TTC549 (cell line): Measurements from ENCODE around the gene MAN2B1.
"Not testable (repeated sequence)": the region's sequence is repeated elsewhere in the genome, so short reads cannot be mapped to it uniquely, and the experiment has no call there.

Experiments used
- FAIRE-seq: peaks from 2 replicates; lab custom pipeline; 2012; peaks lifted over from hg19 to GRCh38; lab: Jason Lieb, UNC

Gene MAN2B1

GRCh38 chr19:12666265-12667048 lies at the start of gene MAN2B1, which contains the start of gene WDR83:
MAN2B1 (minus strand) TSS chr19:12666742; CDS start chr19:12666701, 41 bp downstream.
WDR83 (plus strand) TSS chr19:12666807; CDS start chr19:12669791, 2,984 bp downstream.
- no peak for FAIRE-seq

- FAIRE-seq, result no peak
Observed at GRCh38 chr19:12715929-12716328, 49.4 kb upstream of the MAN2B1 start.

GRCh38 chr19:12715102-12715501 lies 48.6 kb upstream of the MAN2B1 start:
- no peak for FAIRE-seq

- not testable (repeated sequence) for FAIRE-seq
Observed at GRCh38 chr19:12713304-12713703, 46.8 kb upstream of the MAN2B1 start.

- not testable (repeated sequence) for FAIRE-seq
Observed at GRCh38 chr19:12712077-12712476, 45.5 kb upstream of the MAN2B1 start.

GRCh38 chr19:12711187-12711586 lies 44.6 kb upstream of the MAN2B1 start:
- FAIRE-seq, result no peak

GRCh38 chr19:12708641-12709040 lies 42.1 kb upstream of the MAN2B1 start:
- no peak for FAIRE-seq

GRCh38 chr19:12706332-12706718 lies 39.8 kb upstream of the MAN2B1 start:
- no peak for FAIRE-seq

- FAIRE-seq, result no peak
Observed at GRCh38 chr19:12705654-12706331, 39.3 kb upstream of the MAN2B1 start.

GRCh38 chr19:12705169-12705568 lies 38.6 kb upstream of the MAN2B1 start:
- no peak for FAIRE-seq

GRCh38 chr19:12703046-12703445 lies 36.5 kb upstream of the MAN2B1 start:
- peak; percentile 48 for FAIRE-seq

- FAIRE-seq, result no peak
Observed at GRCh38 chr19:12701596-12702282, 35.2 kb upstream of the MAN2B1 start.

- FAIRE-seq, result no peak
Observed at GRCh38 chr19:12698138-12698537, 31.6 kb upstream of the MAN2B1 start.

- not testable (repeated sequence) for FAIRE-seq
Observed at GRCh38 chr19:12697425-12697824, 30.9 kb upstream of the MAN2B1 start.

- FAIRE-seq, result no peak
Observed at GRCh38 chr19:12696366-12697335, 30.1 kb upstream of the MAN2B1 start, which contains the start of gene FBXW9. FBXW9 (minus strand) TSS chr19:12696631; CDS start chr19:12696581, 50 bp downstream.

- no peak for FAIRE-seq
Observed at GRCh38 chr19:12695997-12696365, 29.4 kb upstream of the MAN2B1 start.

- FAIRE-seq, result no peak
Observed at GRCh38 chr19:12695514-12695913, 29.0 kb upstream of the MAN2B1 start.

- no peak for FAIRE-seq
Observed at GRCh38 chr19:12695096-12695495, 28.6 kb upstream of the MAN2B1 start.

- no peak for FAIRE-seq
Observed at GRCh38 chr19:12694641-12695040, 28.1 kb upstream of the MAN2B1 start.

- FAIRE-seq, result no peak
Observed at GRCh38 chr19:12692960-12693359, 26.4 kb upstream of the MAN2B1 start.

GRCh38 chr19:12689581-12690216 lies 23.2 kb upstream of the MAN2B1 start:
- FAIRE-seq, result no peak
